HG02763 (cell line): ENCODE data around the gene SREK1IP1.

ENCODE experiments used
- ATAC-seq: cut with Tn5 transposase; IDR thresholded peaks from one replicate; pipeline ENCODE4 v1.9.1; 2021; ENCODE audit warnings: mild to moderate bottlenecking, moderate library complexity; ENCODE audit not compliant: unreplicated experiment

SREK1IP1 gene

GRCh38 chr5:64768358-64769312, at the start of gene SREK1IP1, which contains the start of gene CWC27:
Gene SREK1IP1, minus strand, starts transcription at chr5:64768691. Its CDS starts 174 bp downstream, at chr5:64768517.
Gene CWC27, plus strand, starts transcription at chr5:64768930. Its CDS starts 217 bp downstream, at chr5:64769147.
- peak; percentile 98 for ATAC-seq

- no peak for ATAC-seq
These were observed 49.8 kb upstream of the SREK1IP1 start for GRCh38 chr5:64818245-64818644.

- ATAC-seq, result peak; percentile 89
These were observed 45.6 kb upstream of the SREK1IP1 start for GRCh38 chr5:64814073-64814472.

- peak; percentile 62 for ATAC-seq
These were observed 42.7 kb upstream of the SREK1IP1 start for GRCh38 chr5:64811050-64811640.

GRCh38 chr5:64807520-64807919, 39.0 kb upstream of the SREK1IP1 start:
- ATAC-seq, result no peak

- ATAC-seq, result no peak
These were observed 38.0 kb upstream of the SREK1IP1 start for GRCh38 chr5:64806537-64806936.

- no peak for ATAC-seq
These were observed 32.4 kb upstream of the SREK1IP1 start for GRCh38 chr5:64800926-64801325.

- no peak for ATAC-seq
These were observed 27.8 kb upstream of the SREK1IP1 start for GRCh38 chr5:64796301-64796700.

GRCh38 chr5:64794053-64794770, 25.7 kb upstream of the SREK1IP1 start:
- ATAC-seq, result no peak

GRCh38 chr5:64792469-64792868, 24.0 kb upstream of the SREK1IP1 start:
- no peak for ATAC-seq

- ATAC-seq, result no peak
These were observed 21.7 kb upstream of the SREK1IP1 start for GRCh38 chr5:64790210-64790609.

GRCh38 chr5:64789457-64789856, 21.0 kb upstream of the SREK1IP1 start:
- ATAC-seq, result no peak

GRCh38 chr5:64788156-64788555, 19.7 kb upstream of the SREK1IP1 start:
- no peak for ATAC-seq

GRCh38 chr5:64786372-64786771, 17.9 kb upstream of the SREK1IP1 start:
- no peak for ATAC-seq

- ATAC-seq, result peak; percentile 88
These were observed 16.0 kb upstream of the SREK1IP1 start for GRCh38 chr5:64784451-64785025.

- no peak for ATAC-seq
These were observed 6.8 kb upstream of the SREK1IP1 start for GRCh38 chr5:64775291-64775690.

- ATAC-seq, result no peak
These were observed 5.0 kb upstream of the SREK1IP1 start for GRCh38 chr5:64773533-64773932.

- no peak for ATAC-seq
These were observed 3.2 kb upstream of the SREK1IP1 start for GRCh38 chr5:64771736-64772135.

GRCh38 chr5:64769855-64770254, 1.4 kb upstream of the SREK1IP1 start:
- ATAC-seq, result no peak

GRCh38 chr5:64767959-64768357, 533 bp downstream of the SREK1IP1 start:
- peak; percentile 6 for ATAC-seq

- no peak for ATAC-seq
These were observed 1.6 kb downstream of the SREK1IP1 start for GRCh38 chr5:64766941-64767340.
